COR-L47 (cell line): Measurements from ENCODE around the gene C16orf96.
A peak's percentile ranks its signal among the peaks of the same experiment; 100 is the strongest.

Source experiments
- DNase-seq: peaks from one replicate; lab custom pipeline; 2025; lab: John Stamatoyannopoulos, UW

C16orf96 gene

DNA sequence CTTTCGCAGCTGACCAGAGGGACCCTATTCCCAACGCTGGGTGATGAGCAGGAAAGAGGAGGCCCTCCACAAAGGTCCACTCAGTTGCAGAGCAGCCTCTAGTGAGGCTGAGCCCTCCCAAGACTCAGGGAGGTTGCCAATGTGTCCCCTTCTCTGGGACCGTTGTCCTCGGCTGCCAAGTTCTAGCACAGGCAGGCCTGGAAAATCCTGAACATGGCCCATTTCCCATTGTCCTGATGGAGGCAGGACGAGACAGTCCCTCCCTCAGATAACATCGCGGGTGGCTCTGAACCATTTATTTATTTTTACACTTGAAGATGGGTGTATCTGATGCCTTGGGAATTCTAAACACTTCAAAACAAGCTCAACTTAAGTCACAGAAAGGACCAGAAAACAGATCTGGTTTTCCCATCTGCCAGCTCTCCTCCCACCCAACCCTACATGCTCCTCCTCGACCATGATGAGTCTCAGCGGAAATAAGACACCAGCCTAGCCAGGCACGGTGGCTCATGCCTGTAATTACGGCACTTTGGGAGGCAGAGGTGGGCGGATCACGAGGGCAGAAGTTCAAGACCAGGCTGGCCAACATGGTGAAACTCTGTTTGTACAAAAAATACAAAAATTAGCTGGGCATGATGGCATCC is 30.4 kb upstream of the C16orf96 start:
- DNase-seq, result no peak

DNA sequence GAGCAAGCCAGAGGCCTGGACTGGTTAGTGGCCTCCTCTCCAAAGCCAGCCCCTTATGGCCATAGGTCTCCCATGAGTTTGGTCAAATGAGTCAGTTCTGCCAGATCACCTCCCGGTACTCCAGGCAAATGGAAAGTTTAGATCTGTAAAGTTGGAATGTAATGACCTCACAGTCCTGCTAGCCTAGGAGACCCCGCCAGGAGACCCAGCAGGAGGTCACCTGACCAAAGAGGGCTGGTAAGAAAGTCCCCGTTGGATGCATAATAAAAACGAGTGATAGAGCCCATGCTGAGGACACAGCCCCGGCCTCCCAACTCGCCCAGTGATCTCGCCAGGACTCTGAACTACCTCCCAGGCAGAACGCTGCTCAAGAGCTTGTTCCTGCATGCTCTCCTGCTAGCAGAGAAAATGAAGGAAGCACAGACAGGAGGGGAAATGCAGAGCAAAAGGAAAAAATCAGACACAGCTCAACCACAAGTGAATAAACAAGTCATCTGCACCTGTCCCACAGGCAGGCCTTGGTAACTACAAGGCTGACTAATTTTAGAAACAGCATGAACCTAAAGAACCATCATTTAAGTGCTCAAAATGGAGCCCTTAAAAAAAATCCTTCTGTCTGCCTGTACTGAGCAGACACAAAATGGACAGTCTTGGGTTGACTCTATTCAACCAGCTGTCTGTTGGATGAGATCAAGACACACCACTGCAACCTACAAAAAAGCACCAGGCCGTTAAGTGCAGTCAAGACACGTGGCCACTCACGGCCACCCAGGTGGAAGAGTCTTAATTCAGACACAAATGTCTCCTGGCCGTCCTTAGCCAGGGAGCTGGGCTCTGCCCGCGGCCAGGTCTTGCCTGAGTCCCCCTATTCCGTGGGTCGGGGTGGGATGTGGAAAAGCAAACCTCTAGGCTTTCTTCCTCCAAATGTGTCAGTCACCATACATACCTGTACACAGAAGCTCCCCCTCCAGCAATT is 26.8 kb upstream of the C16orf96 start:
- no peak for DNase-seq

DNA sequence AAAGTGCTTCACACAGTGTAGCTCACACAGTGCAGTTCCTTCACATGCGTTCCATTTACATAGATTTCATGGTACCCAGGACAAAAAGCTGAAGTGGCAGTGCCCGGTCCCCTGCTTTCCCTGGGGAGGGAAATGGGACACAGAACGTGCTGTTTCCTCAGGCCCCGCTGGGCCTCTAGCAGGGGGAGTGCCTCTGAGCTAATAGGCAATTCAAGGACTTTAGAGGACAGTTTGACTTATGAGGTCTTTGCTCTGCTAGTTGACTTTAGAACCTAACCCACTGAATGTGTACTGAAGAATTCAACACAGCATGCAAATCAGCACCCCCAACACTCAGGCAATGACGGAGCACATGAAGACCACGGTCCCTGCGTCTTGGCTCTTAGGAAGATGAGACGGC is 24.3 kb upstream of the C16orf96 start:
- no peak for DNase-seq

DNA sequence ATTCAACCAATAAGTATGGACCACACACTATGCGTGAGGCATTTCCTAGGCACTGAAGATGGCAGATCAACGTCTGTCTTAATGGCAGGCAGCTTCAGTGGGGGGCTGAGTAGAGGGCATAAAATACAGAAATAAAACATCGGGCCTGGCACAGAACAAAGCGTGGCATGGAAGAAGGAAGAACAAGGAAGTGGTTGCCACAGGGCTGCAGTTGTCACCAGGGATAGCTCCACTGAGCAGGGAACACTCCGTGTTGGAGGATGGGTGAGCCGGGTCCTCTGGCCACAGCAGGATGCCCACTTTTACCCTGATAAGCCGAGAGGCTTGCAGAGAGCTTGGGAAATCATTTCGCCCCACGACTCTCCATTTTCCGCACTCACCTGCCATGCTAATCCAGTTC is 23.9 kb upstream of the C16orf96 start:
- no peak for DNase-seq

DNA sequence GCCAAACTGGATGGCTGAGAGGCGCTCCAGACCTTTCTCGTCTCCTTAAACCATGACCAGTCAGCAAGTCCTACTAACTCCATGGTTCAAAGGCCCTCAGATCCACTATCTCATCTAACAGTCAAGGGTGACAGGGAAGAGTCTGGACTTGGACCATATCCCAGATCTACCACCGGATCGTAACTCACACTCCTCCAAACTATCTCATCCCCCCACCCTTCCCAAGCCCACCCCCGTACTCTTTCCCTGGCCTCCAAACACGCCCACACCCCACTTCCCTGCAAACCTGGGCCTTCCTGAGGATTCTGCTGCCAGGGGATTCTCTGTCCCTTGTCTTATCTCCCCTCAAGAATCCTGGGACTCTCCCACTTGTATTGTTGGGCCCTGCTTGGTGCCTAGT is 22.6 kb upstream of the C16orf96 start:
- no peak for DNase-seq

DNA sequence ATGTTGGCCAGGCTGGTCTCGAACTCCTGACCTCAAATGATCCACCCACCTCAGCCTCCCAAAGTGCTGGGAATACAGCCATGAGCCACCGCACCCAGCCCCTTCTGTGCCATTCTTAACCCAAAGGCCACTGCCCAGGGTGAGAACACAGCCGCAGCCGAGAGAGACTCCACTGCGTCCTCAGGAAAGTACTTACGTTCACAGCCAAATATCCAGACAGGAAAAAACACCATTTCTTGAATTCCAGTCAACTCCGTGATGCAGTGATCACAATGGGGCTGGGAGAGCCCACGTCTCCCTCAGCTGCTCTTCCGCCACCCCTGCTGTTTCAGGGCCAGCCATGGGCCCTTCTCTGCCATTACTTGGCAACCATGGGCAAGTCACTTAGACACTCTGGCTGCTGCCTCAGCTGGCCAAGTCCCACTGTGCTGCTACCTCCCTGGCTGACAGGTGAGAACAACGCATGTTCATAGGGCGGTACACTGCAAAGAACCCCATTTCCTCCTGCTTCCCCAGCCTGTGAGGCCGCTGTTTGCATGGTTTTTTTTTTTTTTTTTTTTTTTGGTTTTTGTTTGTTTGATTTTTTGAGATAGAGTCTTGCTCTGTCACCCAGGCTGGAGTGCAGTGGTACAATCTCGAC is 21.9 kb upstream of the C16orf96 start:
- DNase-seq, result no peak

DNA sequence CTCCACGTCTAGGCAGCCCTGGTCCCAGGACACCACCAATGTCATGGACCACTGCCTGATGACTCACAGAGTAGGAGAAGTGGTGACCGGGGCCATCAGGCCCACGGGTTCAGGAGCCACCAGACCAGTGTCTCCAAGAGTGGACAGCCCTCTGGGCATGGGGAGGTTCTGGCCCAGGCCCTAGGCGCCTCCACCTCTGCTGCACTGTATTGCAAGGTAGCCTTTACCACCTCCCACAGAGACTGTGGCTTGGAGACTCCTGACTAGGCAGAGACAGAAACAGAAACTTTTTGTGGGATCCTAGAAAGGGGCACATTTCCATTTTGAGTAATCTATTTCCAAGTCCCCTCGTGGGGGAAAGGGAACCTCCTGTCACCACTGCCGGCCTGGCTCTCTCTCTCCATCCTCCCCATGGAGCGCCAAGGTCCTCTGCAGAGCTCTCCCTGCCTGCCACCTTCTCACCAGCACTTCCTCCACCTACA is 20.5 kb upstream of the C16orf96 start:
- DNase-seq, result no peak

DNA sequence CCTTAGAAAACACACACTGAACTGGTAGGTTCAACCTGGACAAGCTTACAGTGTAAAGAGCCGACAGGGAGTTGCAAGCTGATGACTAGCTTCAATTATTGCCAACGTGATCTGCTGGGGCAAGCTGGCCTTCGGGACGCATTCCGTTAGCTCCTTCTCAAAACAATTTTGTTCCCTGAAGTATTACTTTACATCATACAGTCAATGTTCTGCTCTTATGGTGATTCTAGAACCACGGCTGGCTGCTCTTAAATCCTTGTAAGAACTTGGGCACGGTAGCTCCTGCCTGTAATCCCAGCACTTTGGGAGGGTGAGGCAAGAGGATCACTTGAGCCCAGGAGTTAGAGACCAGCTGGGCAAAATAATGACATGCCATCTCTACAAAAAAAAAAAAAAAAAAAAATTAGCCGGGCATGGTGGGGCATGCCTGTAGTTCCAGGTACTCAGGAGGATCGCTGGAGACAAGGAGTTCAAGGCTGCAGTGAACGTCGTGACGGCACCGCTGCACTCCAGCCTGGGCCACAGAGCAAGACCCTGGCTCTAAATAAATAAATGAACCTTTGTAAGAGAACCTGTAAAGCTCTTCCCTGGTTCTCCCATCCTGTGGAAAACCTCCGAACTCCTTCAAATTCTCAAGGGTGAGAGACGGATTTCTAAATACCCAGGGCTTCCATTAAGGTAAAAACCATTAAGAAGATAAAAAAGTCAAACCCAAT is 19.6 kb upstream of the C16orf96 start:
- DNase-seq, result no peak

DNA sequence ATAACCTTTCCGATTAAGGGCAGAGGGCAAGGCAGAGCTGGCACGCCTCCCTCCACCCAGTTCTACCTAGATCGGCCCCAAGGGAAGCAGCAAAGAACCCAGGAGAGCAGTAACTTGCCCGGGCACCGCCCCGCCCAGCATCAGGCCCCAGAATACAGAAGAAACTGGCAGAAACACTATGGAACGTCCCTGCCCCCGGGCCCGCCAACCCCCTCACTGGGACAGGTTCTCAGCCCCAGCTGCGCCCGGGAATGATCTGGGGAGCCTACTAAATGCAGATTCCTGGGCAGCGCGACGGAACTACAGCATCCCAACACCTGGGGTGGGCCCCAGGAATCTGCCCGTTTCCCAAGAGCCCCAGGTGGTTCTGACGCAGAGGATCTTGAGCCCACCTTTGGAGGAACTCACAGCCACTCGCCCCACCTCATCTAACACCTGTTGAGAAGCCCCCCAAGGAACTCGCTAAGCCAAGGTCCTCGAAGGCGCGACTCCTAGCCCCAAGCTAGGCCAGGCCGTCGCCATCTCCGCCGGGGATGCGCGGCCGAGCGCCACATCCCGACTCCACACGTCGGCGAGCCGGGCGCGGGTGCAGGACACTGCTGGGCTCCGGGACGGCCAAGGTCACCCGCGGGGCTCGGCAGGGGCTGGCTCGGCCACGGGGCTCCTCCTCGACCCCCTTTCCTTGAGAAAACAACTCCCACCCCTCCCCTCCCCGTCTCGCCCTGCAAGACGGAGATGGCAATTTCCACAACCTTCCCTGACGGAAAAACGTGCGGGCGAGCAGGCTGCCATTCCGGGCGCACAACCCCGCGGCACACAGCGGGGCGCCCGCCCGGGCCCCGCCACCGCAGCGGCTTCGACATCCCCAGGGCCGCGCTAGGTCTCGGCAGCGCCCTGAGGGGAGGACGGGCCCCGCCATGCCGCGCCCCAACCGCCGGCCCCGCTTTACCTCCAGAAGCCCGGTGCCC is 18.5 kb upstream of the C16orf96 start:
- peak; percentile 43 for DNase-seq

DNA sequence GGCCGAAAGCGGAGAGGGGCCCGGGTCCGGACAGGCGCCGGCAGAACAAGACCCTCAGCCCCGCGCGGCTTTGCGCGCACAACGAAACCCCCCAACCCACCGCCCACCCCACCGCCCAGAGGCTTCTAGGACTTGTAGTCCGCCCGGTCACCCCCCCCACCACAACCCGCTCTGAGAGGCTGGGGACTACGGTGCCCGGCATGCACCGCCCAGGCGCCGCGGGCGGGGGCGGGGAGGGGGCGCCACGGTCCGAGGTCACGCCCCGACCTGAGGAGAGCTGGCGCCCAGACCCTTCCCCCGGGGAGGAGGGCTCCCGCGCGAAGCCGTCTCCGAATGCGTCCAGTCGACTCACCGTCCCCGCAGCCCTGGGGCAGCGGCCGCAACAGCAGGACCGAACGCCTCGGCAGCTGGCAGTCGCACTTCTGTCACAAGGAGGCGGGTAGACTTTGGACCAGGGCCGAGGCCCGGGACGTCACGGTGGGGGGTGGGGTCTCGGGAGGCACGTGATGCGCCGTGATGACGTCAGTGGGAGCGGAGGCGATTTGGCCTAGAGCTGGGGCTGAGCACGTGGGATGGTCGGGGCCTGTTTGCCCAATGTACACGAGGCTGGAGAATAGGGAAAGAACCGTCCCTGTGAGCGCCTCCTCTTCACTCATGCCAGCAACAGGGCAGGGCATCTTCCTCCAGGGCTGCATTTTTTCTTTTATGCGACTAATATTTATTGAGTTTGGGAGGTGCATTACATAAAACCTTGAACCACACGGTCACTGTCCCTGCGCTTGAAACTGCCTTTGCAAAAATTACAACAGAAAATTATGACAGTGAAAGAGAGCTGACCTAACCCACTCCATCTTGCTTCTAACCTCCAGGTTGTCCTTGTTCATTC is 17.5 kb upstream of the C16orf96 start, which contains the start of gene CDIP1:
Gene CDIP1 (minus strand): TSS at position 424 of the 886 bp plus-strand sequence. CDS start 24,643 bp downstream, outside the sequence.
- peak; percentile 97 for DNase-seq

DNA sequence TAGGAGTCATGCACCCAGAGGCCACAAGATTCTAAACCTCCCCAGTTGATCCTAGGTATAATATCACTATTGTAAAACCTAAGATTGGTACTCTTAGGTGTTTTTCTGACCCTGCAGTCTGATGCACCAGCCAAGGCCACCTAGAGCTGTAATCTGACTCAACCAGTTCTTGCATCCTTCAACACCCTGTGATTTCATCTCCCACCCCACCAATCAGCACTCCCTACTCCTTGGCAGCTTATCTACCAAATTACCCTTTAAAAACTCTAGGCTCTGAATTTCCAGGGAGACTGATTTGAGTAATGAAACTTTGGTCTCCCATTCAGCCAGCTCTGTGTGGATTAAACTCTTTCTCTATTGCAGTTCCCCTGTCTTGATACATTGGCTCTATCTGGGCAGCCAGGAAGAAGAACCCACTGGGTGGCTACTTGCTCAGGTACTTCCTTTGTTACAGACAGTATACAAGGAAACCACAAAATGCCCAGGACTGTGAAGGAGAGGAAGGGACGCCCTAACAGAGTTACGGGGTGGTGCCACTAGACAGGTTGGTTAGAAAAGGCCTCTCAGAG is 16.3 kb upstream of the C16orf96 start:
- DNase-seq, result no peak

DNA sequence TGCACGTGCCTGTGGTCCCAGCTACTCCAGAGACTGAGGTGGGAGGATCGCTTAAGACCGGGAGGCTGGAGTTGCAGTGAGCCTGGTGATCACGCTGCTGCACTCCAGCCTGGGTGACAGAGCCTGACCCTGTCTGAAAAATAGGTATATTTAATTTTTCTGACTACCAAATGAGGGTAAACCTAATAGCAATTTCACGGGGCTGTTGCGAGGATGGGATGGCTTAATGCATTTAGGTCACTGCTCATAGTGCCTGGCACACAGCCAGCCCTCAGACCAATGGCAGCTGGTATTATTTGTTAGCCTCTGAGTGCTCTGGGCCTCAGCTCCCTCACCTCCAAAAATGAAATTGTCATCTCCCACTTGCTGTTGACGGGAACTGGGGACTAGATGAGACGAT is 11.7 kb upstream of the C16orf96 start:
- DNase-seq, result no peak

DNA sequence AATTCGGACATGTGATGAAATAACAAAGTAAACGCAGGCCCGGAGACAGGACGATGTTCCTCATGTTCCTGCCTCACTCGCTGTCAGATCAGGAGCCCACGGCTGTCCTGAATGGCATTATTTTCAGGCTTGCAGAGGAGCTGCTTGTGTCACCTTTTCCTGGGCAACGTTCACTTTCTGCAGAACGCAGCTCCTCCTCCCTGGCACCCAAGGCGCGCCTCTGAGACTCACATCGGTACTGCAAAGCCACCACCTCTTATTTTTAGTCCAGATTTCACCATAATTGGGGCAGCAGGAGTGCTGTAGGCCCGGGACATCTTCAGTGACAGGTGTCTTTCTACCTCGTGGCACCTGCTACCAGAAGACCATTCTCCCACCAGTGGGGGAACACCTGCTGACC is 8.0 kb upstream of the C16orf96 start:
- DNase-seq, result no peak

DNA sequence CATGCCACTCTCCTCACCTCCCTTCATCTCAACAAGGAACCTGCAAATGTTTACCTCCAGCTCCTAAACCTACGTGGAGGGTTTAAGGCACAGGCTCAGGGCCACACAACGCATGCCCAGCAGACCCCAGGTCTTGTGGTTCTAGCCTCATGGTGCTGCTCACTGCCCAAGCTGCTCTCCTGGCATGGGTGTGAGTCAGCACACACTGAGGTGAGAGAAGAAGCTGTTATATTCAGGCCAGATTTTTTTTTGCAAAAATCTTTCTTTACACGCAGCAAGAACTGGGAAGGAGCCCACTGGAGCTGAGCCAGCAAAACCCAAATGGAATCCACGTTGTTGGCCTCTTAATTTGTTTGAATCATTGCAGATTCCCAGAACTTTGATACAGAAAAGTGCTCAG is 5.5 kb upstream of the C16orf96 start:
- DNase-seq, result no peak

DNA sequence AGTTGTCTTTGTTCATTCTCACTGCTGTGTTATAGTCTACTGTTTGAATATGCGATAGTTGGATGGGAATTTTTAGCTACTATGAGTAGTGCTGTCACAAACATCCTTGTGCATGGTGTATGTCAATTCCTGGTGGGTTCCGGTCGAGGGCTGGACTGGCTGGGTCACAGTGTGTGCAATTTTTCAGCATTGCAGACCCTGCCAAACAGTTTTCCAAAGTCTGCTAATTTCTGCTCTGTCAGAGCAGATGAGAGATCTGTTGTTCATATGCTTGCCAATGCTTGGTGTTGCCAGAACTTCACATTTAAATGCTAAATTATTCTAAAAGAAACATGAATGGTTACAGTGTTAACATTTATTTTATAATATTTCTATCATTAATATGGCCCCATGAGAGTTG is 3.6 kb upstream of the C16orf96 start:
- DNase-seq, result no peak

DNA sequence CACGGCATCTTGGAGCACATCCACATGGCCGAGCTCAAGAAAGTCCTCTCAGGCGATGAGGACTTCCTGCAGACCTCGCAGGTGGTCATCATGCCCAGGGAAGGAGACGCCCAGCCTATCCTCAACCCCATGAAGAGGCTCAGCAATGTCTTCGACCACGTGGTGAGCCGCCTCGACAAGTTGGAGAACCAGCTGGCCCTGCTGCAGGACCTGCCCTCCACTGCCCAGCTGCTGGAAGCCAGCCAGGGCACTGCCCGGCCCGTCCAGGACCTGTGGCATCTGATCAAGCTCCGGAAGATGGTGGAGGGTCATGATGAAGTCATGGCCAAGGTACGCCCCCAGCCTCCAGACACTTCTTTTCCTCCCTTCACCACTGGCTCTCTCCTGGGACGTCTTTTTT is 440 bp downstream of the C16orf96 start:
- no peak for DNase-seq

DNA sequence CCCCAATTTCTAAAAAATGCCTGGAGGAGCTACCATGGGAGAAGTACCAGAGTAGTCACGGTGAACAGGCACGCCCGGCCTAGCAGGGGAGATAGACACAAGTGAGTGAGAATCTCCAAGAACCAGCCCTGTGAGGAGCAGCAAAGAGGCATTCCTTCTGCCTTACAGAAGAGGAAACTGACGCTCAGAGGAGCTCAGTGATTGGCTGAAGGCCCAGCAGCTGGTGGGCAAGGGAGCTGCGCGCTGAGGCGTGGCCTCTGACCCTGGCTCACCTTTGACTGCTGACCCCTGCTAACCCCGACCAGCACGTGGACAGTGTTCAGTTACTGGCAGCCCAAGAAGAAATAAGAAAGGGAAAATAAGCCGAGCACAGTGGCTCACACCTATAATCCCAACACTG is 1.8 kb downstream of the C16orf96 start:
- DNase-seq, result no peak

DNA sequence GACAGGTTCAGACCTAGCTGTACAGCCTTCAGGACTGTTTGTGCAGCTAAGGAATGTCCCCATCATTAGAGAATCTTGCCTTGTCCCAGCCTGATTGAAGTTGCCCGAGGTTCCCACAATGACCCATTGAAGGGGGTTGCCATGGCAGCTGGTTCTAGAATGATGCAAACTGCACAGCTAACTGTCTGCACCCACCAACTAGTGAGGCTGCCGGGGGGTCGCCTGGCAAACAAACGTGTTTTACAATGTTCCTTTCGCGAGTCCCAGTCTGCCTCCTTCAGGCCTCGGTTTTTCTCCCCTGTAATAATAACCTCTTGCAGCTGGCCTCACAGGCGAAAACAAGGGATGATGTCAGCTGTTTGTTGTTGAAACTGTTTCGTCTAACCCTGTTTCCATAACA is 5.5 kb downstream of the C16orf96 start:
- no peak for DNase-seq

DNA sequence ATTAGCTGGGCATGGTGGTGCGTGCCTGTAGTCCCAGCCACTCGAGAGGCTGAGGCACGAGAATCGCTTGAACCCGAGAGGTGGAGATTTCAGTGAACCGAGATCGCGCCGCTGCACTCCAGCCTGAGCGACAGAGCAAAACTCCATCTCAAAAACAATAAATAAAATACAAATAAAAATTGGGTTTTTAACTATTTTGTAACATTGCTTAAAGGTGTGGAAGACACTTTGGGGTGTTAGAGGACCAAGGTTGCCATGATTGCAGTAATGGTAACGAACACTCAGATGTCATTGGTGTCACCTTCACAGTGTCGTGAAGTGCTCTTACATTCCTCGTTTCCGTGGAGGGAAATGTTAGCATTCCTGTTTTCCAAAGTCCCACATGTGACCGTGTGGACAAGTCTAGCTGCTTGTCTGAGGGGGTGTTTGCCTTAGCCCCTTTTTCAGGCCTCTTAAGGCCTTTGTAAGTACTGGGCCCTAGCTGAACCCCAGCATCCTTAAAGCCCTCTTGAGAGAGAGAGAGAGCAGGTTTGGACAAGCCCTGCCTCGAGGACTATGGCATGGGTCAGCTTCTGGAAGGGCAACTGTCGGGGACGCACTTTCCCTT is 8.6 kb downstream of the C16orf96 start:
- no peak for DNase-seq
